Measurements from ENCODE around the gene NPAS2.

Gene NPAS2, protein sequence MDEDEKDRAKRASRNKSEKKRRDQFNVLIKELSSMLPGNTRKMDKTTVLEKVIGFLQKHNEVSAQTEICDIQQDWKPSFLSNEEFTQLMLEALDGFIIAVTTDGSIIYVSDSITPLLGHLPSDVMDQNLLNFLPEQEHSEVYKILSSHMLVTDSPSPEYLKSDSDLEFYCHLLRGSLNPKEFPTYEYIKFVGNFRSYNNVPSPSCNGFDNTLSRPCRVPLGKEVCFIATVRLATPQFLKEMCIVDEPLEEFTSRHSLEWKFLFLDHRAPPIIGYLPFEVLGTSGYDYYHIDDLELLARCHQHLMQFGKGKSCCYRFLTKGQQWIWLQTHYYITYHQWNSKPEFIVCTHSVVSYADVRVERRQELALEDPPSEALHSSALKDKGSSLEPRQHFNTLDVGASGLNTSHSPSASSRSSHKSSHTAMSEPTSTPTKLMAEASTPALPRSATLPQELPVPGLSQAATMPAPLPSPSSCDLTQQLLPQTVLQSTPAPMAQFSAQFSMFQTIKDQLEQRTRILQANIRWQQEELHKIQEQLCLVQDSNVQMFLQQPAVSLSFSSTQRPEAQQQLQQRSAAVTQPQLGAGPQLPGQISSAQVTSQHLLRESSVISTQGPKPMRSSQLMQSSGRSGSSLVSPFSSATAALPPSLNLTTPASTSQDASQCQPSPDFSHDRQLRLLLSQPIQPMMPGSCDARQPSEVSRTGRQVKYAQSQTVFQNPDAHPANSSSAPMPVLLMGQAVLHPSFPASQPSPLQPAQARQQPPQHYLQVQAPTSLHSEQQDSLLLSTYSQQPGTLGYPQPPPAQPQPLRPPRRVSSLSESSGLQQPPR

DNA sequence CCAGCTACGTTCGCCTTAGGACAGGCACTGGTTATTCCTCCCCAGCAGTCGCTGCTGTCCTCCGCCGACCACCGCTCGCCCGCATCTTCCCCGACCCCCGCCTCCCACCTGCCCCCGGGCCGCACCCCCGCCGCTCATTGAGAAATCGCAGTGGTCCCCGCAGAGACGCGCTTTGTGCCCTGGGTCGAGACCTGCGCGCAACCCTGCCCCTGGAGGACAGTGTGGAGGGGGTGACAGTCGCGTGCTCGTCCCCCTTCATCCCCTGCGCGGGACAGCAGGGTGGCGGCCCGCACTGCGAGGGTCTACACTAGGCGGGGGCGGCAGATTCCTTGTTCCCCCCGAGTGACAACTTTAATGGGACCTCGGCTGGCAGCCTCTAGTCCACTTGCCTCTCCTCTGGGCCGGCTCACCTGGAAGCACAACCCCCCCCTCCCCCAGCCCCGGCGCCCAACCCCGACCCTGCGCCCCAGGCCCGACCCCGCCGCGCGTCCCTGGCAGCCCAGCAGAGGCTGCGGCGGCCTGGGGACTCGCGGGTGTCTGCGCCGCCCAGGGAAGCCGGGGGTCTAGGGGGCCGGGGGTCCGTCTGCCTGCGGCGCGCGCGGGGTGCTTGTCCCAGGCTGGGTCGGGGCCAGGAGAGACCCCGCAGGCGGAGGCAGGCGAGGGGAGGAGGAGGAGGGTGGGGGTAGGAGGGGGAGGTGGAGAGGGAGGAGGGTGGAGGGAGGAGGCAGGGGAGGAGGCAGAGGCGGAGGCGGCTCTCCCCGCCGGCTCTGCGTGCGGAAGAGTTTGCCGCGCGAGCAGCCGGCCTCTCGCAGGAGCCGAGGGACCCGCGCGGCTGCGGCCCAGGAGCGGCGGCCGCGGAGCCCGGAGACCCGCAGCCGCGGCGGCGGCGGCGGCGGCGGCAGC lies at the start of gene NPAS2:
NPAS2 (plus strand) TSS at position 770 of the 903 bp plus-strand sequence. CDS start 84,616 bp downstream, outside the sequence.
- H3K27me3 Mint-ChIP-seq (ENCODE audit: low read depth): peaks cover 64% of the 10 kb centered on the region
- peak within 1 kb of the TSS; percentile 85 to 93 (median 91) for H3K4me3 Mint-ChIP-seq
- no peaks in the 10 kb centered on the region for H3K9me3 Mint-ChIP-seq
- peaks cover 29% of the 10 kb centered on the region for H3K4me1 Mint-ChIP-seq
- peak within 1 kb of the TSS; percentile 11 to 72 (median 64) for H3K27ac Mint-ChIP-seq
- H3K36me3 Mint-ChIP-seq (ENCODE audit: low read depth): no peaks in the 10 kb centered on the region
- TF ChIP-seq, protein P1, sequence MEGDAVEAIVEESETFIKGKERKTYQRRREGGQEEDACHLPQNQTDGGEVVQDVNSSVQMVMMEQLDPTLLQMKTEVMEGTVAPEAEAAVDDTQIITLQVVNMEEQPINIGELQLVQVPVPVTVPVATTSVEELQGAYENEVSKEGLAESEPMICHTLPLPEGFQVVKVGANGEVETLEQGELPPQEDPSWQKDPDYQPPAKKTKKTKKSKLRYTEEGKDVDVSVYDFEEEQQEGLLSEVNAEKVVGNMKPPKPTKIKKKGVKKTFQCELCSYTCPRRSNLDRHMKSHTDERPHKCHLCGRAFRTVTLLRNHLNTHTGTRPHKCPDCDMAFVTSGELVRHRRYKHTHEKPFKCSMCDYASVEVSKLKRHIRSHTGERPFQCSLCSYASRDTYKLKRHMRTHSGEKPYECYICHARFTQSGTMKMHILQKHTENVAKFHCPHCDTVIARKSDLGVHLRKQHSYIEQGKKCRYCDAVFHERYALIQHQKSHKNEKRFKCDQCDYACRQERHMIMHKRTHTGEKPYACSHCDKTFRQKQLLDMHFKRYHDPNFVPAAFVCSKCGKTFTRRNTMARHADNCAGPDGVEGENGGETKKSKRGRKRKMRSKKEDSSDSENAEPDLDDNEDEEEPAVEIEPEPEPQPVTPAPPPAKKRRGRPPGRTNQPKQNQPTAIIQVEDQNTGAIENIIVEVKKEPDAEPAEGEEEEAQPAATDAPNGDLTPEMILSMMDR (IDR thresholded peaks at IDR 0.05; ENCODE audit: unreplicated experiment in 3 of 3): no peak

DNA sequence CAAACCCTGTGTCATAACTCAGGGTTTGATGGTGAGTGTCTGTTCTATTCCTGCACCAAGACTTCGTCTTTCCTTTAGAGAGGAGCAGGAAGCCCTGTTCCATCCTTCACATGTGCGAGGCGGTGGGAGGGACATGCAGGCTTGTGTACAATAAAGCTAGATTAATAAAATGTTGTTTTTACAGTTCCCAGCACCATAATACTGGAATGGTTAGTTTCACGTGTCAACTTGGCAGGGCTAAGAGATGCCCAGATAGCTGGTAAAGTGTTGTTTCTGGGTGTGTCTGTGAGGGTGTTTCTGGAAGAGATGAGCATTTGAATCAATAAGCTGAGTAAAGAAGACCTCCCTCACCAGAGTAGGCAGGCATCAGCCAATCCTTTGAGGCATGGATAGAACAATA lies 48.8 kb upstream of the NPAS2 start:
- peaks cover 29% of the 10 kb centered on the region for H3K27me3 Mint-ChIP-seq (ENCODE audit: low read depth)
- peaks cover 11% of the 10 kb centered on the region for H3K4me1 Mint-ChIP-seq
- H3K36me3 Mint-ChIP-seq (ENCODE audit: low read depth): no peaks in the 10 kb centered on the region
- no peak overlapping the region for H3K4me3 Mint-ChIP-seq
- H3K27ac Mint-ChIP-seq: no peak overlapping the region
- no peaks in the 10 kb centered on the region for H3K9me3 Mint-ChIP-seq
- TF ChIP-seq, protein P1 (IDR thresholded peaks at IDR 0.05; ENCODE audit: unreplicated experiment in 3 of 3): no peak

DNA sequence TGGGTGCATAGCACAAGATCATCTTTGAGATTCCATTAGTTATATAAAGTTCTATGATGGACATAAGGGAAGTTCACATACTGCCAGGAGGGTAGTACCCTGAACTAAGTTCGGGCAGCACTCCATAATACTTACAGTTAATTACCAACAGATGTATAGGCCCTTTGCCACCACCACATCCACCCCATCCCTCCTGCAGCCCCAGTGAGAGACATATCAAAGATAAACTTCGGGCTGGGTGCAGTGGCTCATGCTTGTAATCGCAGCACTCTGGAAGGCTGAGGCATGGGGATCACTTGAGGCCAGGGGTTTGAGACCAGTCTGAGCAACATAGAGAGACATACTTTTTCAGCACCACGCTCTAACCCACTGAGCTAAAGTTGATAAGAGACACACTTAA lies 46.4 kb upstream of the NPAS2 start:
- no peaks in the 10 kb centered on the region for H3K36me3 Mint-ChIP-seq (ENCODE audit: low read depth)
- no peak overlapping the region for H3K4me3 Mint-ChIP-seq
- peaks cover 21% of the 10 kb centered on the region for H3K27me3 Mint-ChIP-seq (ENCODE audit: low read depth)
- TF ChIP-seq, protein P1 (IDR thresholded peaks at IDR 0.05; ENCODE audit: unreplicated experiment in 3 of 3): no peak
- no peak overlapping the region for H3K27ac Mint-ChIP-seq
- H3K9me3 Mint-ChIP-seq: no peaks in the 10 kb centered on the region
- no peaks in the 10 kb centered on the region for H3K4me1 Mint-ChIP-seq

DNA sequence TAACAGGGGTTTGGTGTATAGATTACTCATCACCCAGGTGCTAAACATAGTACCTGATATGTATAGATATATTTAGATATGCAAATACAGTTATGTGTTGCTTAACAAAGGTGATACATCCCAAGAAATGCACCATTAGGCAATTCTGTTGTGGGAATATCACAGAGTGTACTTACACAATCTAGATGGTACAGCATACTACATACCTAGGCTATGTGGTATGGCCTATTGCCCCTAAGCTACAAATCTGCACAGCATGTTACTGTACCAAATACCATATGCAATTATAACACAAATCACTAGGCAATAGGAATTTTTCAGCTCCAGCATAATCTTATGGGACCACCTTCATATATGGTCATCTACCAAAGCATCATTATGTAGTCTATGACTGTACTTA lies 43.5 kb upstream of the NPAS2 start:
- H3K9me3 Mint-ChIP-seq: no peaks in the 10 kb centered on the region
- TF ChIP-seq, protein P1 (IDR thresholded peaks at IDR 0.05; ENCODE audit: unreplicated experiment in 3 of 3): no peak
- H3K4me1 Mint-ChIP-seq: peaks cover 8% of the 10 kb centered on the region
- peaks cover 10% of the 10 kb centered on the region for H3K27me3 Mint-ChIP-seq (ENCODE audit: low read depth)
- no peak overlapping the region for H3K27ac Mint-ChIP-seq
- H3K4me3 Mint-ChIP-seq: no peak overlapping the region
- H3K36me3 Mint-ChIP-seq (ENCODE audit: low read depth): no peaks in the 10 kb centered on the region

DNA sequence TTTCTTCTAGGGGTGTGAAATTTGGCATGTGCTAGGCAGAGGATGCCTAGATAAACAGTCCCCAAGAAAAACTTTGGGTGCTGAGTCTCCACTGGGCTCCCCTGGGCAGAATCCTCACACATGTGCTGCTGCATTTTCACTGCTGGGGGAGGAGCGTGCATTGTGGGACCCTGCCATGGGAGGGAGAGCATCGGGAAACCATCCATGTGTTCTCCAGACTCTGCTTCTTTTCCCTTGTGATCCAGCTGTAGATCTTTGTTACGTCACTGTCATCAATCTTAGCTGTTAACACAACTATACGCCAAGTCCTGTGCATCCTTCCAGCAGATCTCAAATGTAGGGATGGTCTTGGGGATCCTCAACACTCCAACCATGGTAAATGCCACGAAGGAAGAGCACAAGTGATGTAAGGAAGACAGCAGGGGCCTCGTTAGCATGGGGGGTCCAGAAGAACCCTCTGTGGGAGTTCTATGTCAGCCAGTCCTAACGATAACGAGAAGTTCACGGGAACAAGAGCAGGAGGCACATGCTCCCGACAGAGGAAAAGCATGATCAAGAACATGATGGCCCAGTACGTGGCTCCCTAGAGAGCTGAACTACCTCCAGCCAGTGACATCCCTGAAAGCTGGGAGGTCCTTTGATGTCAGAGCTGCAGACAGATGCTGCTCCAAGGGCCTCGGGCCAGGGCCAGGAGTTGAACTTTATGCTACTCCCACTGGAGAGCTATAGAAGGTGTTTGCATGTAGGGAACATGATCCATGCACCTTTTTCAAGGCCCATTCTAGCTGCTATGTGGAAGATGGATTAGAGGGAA lies 41.1 kb upstream of the NPAS2 start:
- Mint-ChIP-seq H3K36me3 (ENCODE audit: low read depth) (no peaks in the 10 kb centered on the region), H3K27me3 (ENCODE audit: low read depth) (peaks cover 14% of the 10 kb centered on the region), H3K4me3 (no peak overlapping the region), H3K27ac (no peak overlapping the region), H3K4me1 (peaks cover 12% of the 10 kb centered on the region), H3K9me3 (no peaks in the 10 kb centered on the region)
- TF ChIP-seq, protein P1 (IDR thresholded peaks at IDR 0.05; ENCODE audit: unreplicated experiment in 3 of 3): no peak
